T-helper 2 cell treated with Interferon-gamma antibody and Interleukin-4, amounts not matched to agents 5 μg/mL and 100 μg/mL, for 36 hours (primary cell): Measurements from ENCODE around the gene PALS1.
A peak's percentile ranks its signal among the peaks of the same experiment; 100 is the strongest.

ENCODE experiments used
- DNase-seq: peaks from one replicate; pipeline ENCODE4 v3.0.0; 2021; ENCODE audit warnings: low spot score
- H3K27ac Mint-ChIP-seq: one replicate; pipeline ENCODE4 v1.8.0; 2021; ENCODE audit warnings: mild to moderate bottlenecking, mixed read lengths
- H3K27me3 Mint-ChIP-seq: one replicate; pipeline ENCODE4 v1.8.0; 2021; ENCODE audit warnings: low read depth, mixed read lengths
- H3K36me3 Mint-ChIP-seq: one replicate; pipeline ENCODE4 v1.8.0; 2021; ENCODE audit warnings: low read depth, mixed read lengths
- H3K4me1 Mint-ChIP-seq: one replicate; pipeline ENCODE4 v1.8.0; 2021; ENCODE audit warnings: low read depth, mixed read lengths
- H3K4me3 Mint-ChIP-seq: one replicate; pipeline ENCODE4 v1.8.0; 2022; ENCODE audit warnings: mild to moderate bottlenecking, moderate library complexity, mixed read lengths
- H3K9me3 Mint-ChIP-seq: one replicate; pipeline ENCODE4 v1.8.0; 2021; ENCODE audit warnings: mixed read lengths

PALS1 gene

GRCh38 chr14:67239582-67239981, 1.7 kb upstream of the PALS1 start:
- DNase-seq = no peak
- Mint-ChIP-seq H3K27ac (no peak overlapping the region), H3K4me1 (peaks cover 17% of the 10 kb centered on the region), H3K27me3 (peaks cover 26% of the 10 kb centered on the region), H3K4me3 (peak overlapping the region; percentile 89), H3K36me3 (no peaks in the 10 kb centered on the region), H3K9me3 (no peaks in the 10 kb centered on the region)

- no peaks in the 10 kb centered on the region for H3K36me3 Mint-ChIP-seq
- peaks cover 26% of the 10 kb centered on the region for H3K27me3 Mint-ChIP-seq
- H3K9me3 Mint-ChIP-seq = no peaks in the 10 kb centered on the region
- no peak overlapping the region for H3K27ac Mint-ChIP-seq
- peaks cover 19% of the 10 kb centered on the region for H3K4me1 Mint-ChIP-seq
- peak overlapping the region; percentile 89 for H3K4me3 Mint-ChIP-seq
- no peak for DNase-seq
Measured at GRCh38 chr14:67240168-67240932, 885 bp upstream of the PALS1 start.

GRCh38 chr14:67240978-67241410, 241 bp upstream of the PALS1 start:
- Mint-ChIP-seq H3K27me3 (peaks cover 26% of the 10 kb centered on the region), H3K36me3 (no peaks in the 10 kb centered on the region), H3K4me1 (peaks cover 19% of the 10 kb centered on the region), H3K4me3 (peak overlapping the region; percentile 89), H3K27ac (peak overlapping the region; percentile 84), H3K9me3 (no peaks in the 10 kb centered on the region)
- peak; percentile 95 for DNase-seq

DNA sequence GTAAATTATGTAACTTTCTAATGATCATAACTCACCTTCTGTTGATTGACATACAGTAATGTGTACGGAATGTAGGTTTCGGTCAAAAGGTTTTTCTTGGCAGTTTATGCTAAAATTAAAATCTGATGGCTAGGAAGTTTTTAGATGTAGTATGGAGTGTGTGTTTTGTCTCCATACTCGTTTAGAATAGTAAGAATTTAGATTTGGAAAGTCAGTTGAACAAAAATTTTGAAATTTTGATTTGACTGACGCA, 859 bp downstream of the PALS1 start:
- H3K27me3 Mint-ChIP-seq = peaks cover 22% of the 10 kb centered on the region
- H3K9me3 Mint-ChIP-seq = no peaks in the 10 kb centered on the region
- DNase-seq = no peak
- H3K4me1 Mint-ChIP-seq = peaks cover 19% of the 10 kb centered on the region
- peak overlapping the region; percentile 92 for H3K4me3 Mint-ChIP-seq
- peak overlapping the region; percentile 62 for H3K27ac Mint-ChIP-seq
- H3K36me3 Mint-ChIP-seq = no peaks in the 10 kb centered on the region

DNA sequence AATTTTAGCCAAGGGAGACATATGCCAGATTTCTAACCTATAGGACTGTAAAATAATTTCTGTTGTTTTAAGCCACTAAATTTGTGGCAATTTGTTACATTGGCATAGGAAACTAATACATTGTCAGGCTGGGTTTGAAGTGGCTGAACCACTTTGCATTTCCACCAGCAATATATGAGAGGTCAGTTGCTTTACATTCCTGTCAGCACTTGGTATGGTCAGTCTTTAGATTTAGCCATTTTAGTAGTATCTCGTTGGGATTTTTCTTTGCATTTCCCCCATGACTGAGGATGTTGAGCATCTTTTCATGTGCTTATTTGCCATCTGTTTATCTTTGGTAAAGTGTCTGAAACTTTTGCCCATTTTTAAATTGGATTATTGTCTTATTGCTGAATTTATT, 3.9 kb downstream of the PALS1 start:
- Mint-ChIP-seq H3K4me1 (peaks cover 18% of the 10 kb centered on the region), H3K27me3 (peaks cover 3% of the 10 kb centered on the region), H3K27ac (no peak overlapping the region), H3K4me3 (no peak overlapping the region), H3K9me3 (no peaks in the 10 kb centered on the region), H3K36me3 (no peaks in the 10 kb centered on the region)
- DNase-seq = no peak

- no peaks in the 10 kb centered on the region for H3K27me3 Mint-ChIP-seq
- no peak overlapping the region for H3K27ac Mint-ChIP-seq
- H3K36me3 Mint-ChIP-seq = peaks cover 1% of the 10 kb centered on the region
- H3K4me1 Mint-ChIP-seq = peaks cover 8% of the 10 kb centered on the region
- H3K4me3 Mint-ChIP-seq = no peak overlapping the region
- DNase-seq = no peak
- H3K9me3 Mint-ChIP-seq = no peaks in the 10 kb centered on the region
Measured at GRCh38 chr14:67251573-67252226, 10.5 kb downstream of the PALS1 start.

- Mint-ChIP-seq H3K27ac (no peak overlapping the region), H3K27me3 (no peaks in the 10 kb centered on the region), H3K36me3 (peaks cover 1% of the 10 kb centered on the region), H3K9me3 (no peaks in the 10 kb centered on the region), H3K4me1 (peaks cover 6% of the 10 kb centered on the region), H3K4me3 (no peak overlapping the region)
- no peak for DNase-seq
Measured at GRCh38 chr14:67253076-67253635, 11.9 kb downstream of the PALS1 start.

GRCh38 chr14:67257906-67258305, 16.7 kb downstream of the PALS1 start:
- H3K36me3 Mint-ChIP-seq = peaks cover 3% of the 10 kb centered on the region
- H3K27ac Mint-ChIP-seq = no peak overlapping the region
- no peaks in the 10 kb centered on the region for H3K9me3 Mint-ChIP-seq
- H3K4me3 Mint-ChIP-seq = no peak overlapping the region
- H3K4me1 Mint-ChIP-seq = peaks cover 5% of the 10 kb centered on the region
- no peak for DNase-seq
- H3K27me3 Mint-ChIP-seq = no peaks in the 10 kb centered on the region

DNA sequence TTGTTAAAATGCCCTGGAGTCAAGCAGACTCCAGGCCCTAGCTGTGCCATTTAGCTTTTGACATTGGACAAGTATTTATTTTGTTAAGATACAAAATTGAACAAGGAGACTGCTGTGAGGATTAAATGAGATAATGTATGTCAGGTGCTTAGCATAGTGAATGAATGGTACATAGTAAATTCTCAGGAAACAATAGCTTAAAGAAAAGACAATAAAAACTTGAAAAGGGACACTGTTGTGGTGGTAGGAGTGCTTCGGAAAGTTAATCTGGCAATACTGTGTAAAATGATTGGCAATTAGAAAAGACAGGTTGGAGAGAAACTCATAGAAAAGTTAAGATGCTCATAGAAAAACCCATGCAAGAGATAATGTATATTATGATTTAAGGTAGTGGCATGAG, 19.7 kb downstream of the PALS1 start:
- H3K9me3 Mint-ChIP-seq = no peaks in the 10 kb centered on the region
- no peak overlapping the region for H3K27ac Mint-ChIP-seq

GRCh38 chr14:67263499-67264149, 22.4 kb downstream of the PALS1 start:
- no peak for DNase-seq
- no peak overlapping the region for H3K27ac Mint-ChIP-seq
- no peak overlapping the region for H3K4me3 Mint-ChIP-seq
- no peaks in the 10 kb centered on the region for H3K27me3 Mint-ChIP-seq
- no peaks in the 10 kb centered on the region for H3K9me3 Mint-ChIP-seq
- H3K36me3 Mint-ChIP-seq = peaks cover 4% of the 10 kb centered on the region
- peaks cover 11% of the 10 kb centered on the region for H3K4me1 Mint-ChIP-seq

More for the DNA sequence above, 19.7 kb downstream of the PALS1 start:
- DNase-seq = no peak
- Mint-ChIP-seq H3K4me3 (no peak overlapping the region), H3K4me1 (peaks cover 2% of the 10 kb centered on the region), H3K27me3 (no peaks in the 10 kb centered on the region), H3K36me3 (peaks cover 4% of the 10 kb centered on the region)

DNA sequence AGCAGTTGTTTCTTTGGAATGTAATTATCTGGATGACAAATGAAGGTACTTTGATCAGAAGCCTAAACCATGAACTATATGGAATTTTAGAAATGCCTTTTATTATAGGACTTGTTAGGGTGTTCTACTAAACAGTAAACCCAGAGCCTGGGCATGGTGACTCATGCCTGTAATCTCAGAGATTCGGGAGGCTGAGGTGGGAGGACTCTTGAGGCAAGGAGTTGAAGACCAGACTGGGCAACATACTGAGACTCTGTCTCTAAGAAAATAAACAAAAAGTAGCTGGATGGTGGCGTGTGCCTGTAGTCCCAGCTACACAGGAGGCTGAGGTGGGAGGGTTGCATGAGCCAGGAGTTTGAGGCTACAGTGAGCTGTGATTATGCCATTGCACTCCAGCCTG, 23.9 kb downstream of the PALS1 start:
- no peak for DNase-seq
- Mint-ChIP-seq H3K4me1 (peaks cover 19% of the 10 kb centered on the region), H3K27ac (no peak overlapping the region), H3K9me3 (no peaks in the 10 kb centered on the region), H3K27me3 (no peaks in the 10 kb centered on the region), H3K36me3 (peaks cover 2% of the 10 kb centered on the region), H3K4me3 (no peak overlapping the region)

GRCh38 chr14:67267576-67268328, 26.5 kb downstream of the PALS1 start:
- no peak for DNase-seq
- Mint-ChIP-seq H3K36me3 (peaks cover 10% of the 10 kb centered on the region), H3K9me3 (no peaks in the 10 kb centered on the region), H3K4me1 (peaks cover 20% of the 10 kb centered on the region), H3K27ac (peak overlapping the region; percentile 27), H3K27me3 (no peaks in the 10 kb centered on the region), H3K4me3 (peak overlapping the region; percentile 25)

GRCh38 chr14:67268426-67269150, 27.4 kb downstream of the PALS1 start:
- no peak overlapping the region for H3K27ac Mint-ChIP-seq
- peak overlapping the region; percentile 25 for H3K4me3 Mint-ChIP-seq
- DNase-seq = no peak
- peaks cover 20% of the 10 kb centered on the region for H3K4me1 Mint-ChIP-seq
- peaks cover 16% of the 10 kb centered on the region for H3K36me3 Mint-ChIP-seq
- H3K27me3 Mint-ChIP-seq = no peaks in the 10 kb centered on the region
- H3K9me3 Mint-ChIP-seq = no peaks in the 10 kb centered on the region
